ENCODE results near the gene DCAF17. TPM values are rescaled to one million over a fixed set of nuclear protein-coding genes. Genes with fewer than 3 reads are reported as not detected.

DCAF17 gene
- total and polyA plus RNA-seq, 2 experiments from 2014 or later: 10.6 to 14.4 TPM

GRCh38 chr2:171410101-171410500, 23.9 kb upstream of the DCAF17 start:
- TF ChIP-seq EZH2phosphoT487 (IDR thresholded peaks at IDR 0.05; ENCODE audit: insufficient read depth, low read depth) (no peak), EZH2 (IDR thresholded peaks at IDR 0.05; ENCODE audit: insufficient read depth, poor library complexity, severe bottlenecking) (no peak)
- Histone ChIP-seq H4K20me1 (ENCODE audit: insufficient read depth) (no peaks in the 10 kb centered on the region), H3K4me1 (ENCODE audit: insufficient read depth) (peaks cover 39% of the 10 kb centered on the region), H3K9me2 (ENCODE audit: insufficient read depth) (no peaks in the 10 kb centered on the region), H3K4me3 (no peak overlapping the region), H3K9ac (no peak overlapping the region), H3F3A (ENCODE audit: insufficient read depth) (peaks cover 20% of the 10 kb centered on the region), H2AFZ (no peak overlapping the region), H3K27ac (peak overlapping the region; percentile 62), H3K79me2 (ENCODE audit: insufficient read depth) (peaks cover 46% of the 10 kb centered on the region), H3K36me3 (ENCODE audit: low read depth) (no peaks in the 10 kb centered on the region), H3K9me3 (ENCODE audit: low read depth) (no peaks in the 10 kb centered on the region), H3K4me2 (ENCODE audit: unreplicated experiment) (peak overlapping the region; percentile 42), H3K27me3 (replicated peaks; ENCODE audit: insufficient read depth) (no peaks in the 10 kb centered on the region)
- in situ Hi-C loops (cut with MboI): loop anchor here (25.0 kb wide), 1 partner anchor 248 kb away; the partner anchor contains the start of gene TLK1
- WGBS, 2 experiments (ENCODE audit: low coverage in 1 of 2, low lambda C conversion rate in 2 of 2, missing lambda C conversion rate in 2 of 2): 58 to 63% methylated on average over 4 of the region's 4 CpGs
- peak; percentile 20 for DNase-seq

- TF ChIP-seq EZH2 (IDR thresholded peaks at IDR 0.05; ENCODE audit: insufficient read depth, poor library complexity, severe bottlenecking): no peak
- in situ Hi-C loops (cut with MboI): loop anchor here (25.0 kb wide), 1 partner anchor 248 kb away; the partner anchor contains the start of gene TLK1
- Histone ChIP-seq H3K27me3 (replicated peaks; ENCODE audit: insufficient read depth) (no peaks in the 10 kb centered on the region), H3K27ac (peak overlapping the region; percentile 62), H3K4me1 (ENCODE audit: insufficient read depth) (peaks cover 39% of the 10 kb centered on the region), H3K36me3 (ENCODE audit: low read depth) (no peaks in the 10 kb centered on the region), H3K9ac (no peak overlapping the region), H4K20me1 (ENCODE audit: insufficient read depth) (no peaks in the 10 kb centered on the region), H3K9me2 (ENCODE audit: insufficient read depth) (no peaks in the 10 kb centered on the region), H3K4me3 (no peak overlapping the region), H3K4me2 (ENCODE audit: unreplicated experiment) (peak overlapping the region; percentile 42), H3K9me3 (ENCODE audit: low read depth) (no peaks in the 10 kb centered on the region), H3K79me2 (ENCODE audit: insufficient read depth) (peaks cover 45% of the 10 kb centered on the region), H3F3A (ENCODE audit: insufficient read depth) (peaks cover 21% of the 10 kb centered on the region), H2AFZ (no peak overlapping the region)
- peak; percentile 21 for DNase-seq
Observed at GRCh38 chr2:171410624-171411023, 23.4 kb upstream of the DCAF17 start.

GRCh38 chr2:171411214-171411613, 22.8 kb upstream of the DCAF17 start:
- Histone ChIP-seq H3K27ac (peak overlapping the region; percentile 62), H3K27me3 (replicated peaks; ENCODE audit: insufficient read depth) (no peaks in the 10 kb centered on the region), H3K9me3 (ENCODE audit: low read depth) (no peaks in the 10 kb centered on the region), H3F3A (ENCODE audit: insufficient read depth) (peaks cover 25% of the 10 kb centered on the region), H3K4me2 (ENCODE audit: unreplicated experiment) (peak overlapping the region; percentile 42), H3K79me2 (ENCODE audit: insufficient read depth) (peaks cover 44% of the 10 kb centered on the region), H3K9me2 (ENCODE audit: insufficient read depth) (no peaks in the 10 kb centered on the region), H3K9ac (no peak overlapping the region), H3K4me3 (no peak overlapping the region), H4K20me1 (ENCODE audit: insufficient read depth) (no peaks in the 10 kb centered on the region), H3K36me3 (ENCODE audit: low read depth) (no peaks in the 10 kb centered on the region), H2AFZ (no peak overlapping the region), H3K4me1 (ENCODE audit: insufficient read depth) (peaks cover 41% of the 10 kb centered on the region)
- in situ Hi-C loops (cut with MboI): loop anchor here (25.0 kb wide), 1 partner anchor 249 kb away; the partner anchor contains the start of gene TLK1
- TF ChIP-seq EZH2 (IDR thresholded peaks at IDR 0.05; ENCODE audit: insufficient read depth, poor library complexity, severe bottlenecking) (no peak), EZH2phosphoT487 (IDR thresholded peaks at IDR 0.05; ENCODE audit: insufficient read depth, low read depth) (no peak)
- 91 to 97% methylated on average over 1 of the region's 1 CpG for WGBS, 2 experiments (ENCODE audit: low coverage in 1 of 2, low lambda C conversion rate in 2 of 2, missing lambda C conversion rate in 2 of 2)
- DNase-seq: no peak

GRCh38 chr2:171411791-171412483, 22.1 kb upstream of the DCAF17 start:
- Histone ChIP-seq H3K4me1 (ENCODE audit: insufficient read depth) (peaks cover 41% of the 10 kb centered on the region), H2AFZ (0 out of 2 replicates have a peak overlapping the region, but pooled peaks have one; percentile 0), H3K9me3 (ENCODE audit: low read depth) (no peaks in the 10 kb centered on the region), H3K27ac (peak overlapping the region; percentile 62), H3F3A (ENCODE audit: insufficient read depth) (peaks cover 30% of the 10 kb centered on the region), H3K79me2 (ENCODE audit: insufficient read depth) (peaks cover 39% of the 10 kb centered on the region), H4K20me1 (ENCODE audit: insufficient read depth) (no peaks in the 10 kb centered on the region), H3K27me3 (replicated peaks; ENCODE audit: insufficient read depth) (no peaks in the 10 kb centered on the region), H3K9me2 (ENCODE audit: insufficient read depth) (no peaks in the 10 kb centered on the region), H3K9ac (peak overlapping the region; percentile 27; the same call in 1 of the 2 replicates), H3K4me3 (no peak overlapping the region), H3K36me3 (ENCODE audit: low read depth) (no peaks in the 10 kb centered on the region), H3K4me2 (ENCODE audit: unreplicated experiment) (peak overlapping the region; percentile 42)
- no peak for TF ChIP-seq EZH2 (IDR thresholded peaks at IDR 0.05; ENCODE audit: insufficient read depth, poor library complexity, severe bottlenecking)
- no peak for TF ChIP-seq EZH2phosphoT487 (IDR thresholded peaks at IDR 0.05; ENCODE audit: insufficient read depth, low read depth)
- DNase-seq: peak; percentile 81
- WGBS, 2 experiments (ENCODE audit: low coverage in 1 of 2, low lambda C conversion rate in 2 of 2, missing lambda C conversion rate in 2 of 2): 96% methylated on average over 2 of the region's 2 CpGs
- in situ Hi-C loops (cut with MboI): loop anchor here (25.0 kb wide), 1 partner anchor 250 kb away; the partner anchor contains the start of gene TLK1

Measured in GM23248 (cell line).